PC-9 (cell line): ENCODE results near the gene KCNIP1. TPM values are rescaled to one million over a fixed set of nuclear protein-coding genes. Genes with fewer than 3 reads are reported as not detected.

ENCODE experiments used
- BruUV-seq: library from RNA; stranded (reverse); fragments of 400-500 nt; replicated peaks from 2 replicates; lab custom pipeline; 2021; lab: Mats Ljungman, UMichigan
- CTCF ChIA-PET: fragments of 300-600 bp; sonication (Branson Sonifier 250); formaldehyde crosslinking; loops from one replicate; lab custom pipeline; 2022; ENCODE audit warnings: antibody characterized with exemption; lab: Charles Lee
- POLR2A ChIA-PET: fragments of 300-600 bp; sonication (Branson Sonifier 250); formaldehyde crosslinking; loops from one replicate; lab custom pipeline; 2022; ENCODE audit warnings: antibody characterized with exemption; ENCODE audit not compliant: unreplicated experiment; lab: Charles Lee
- DNase-seq, 2 experiments: peaks; one replicate each; pipeline versions ENCODE4 v3.0.0 to v3.0.0-alpha.2; 2015 to 2022; ENCODE audit warnings: mixed read lengths in 1 of 2
- H2AFZ ChIP-seq: fragments of 200-600 bp; sonication (generic); 2 replicates; pipeline ENCODE4 v1.8.1; 2017; ENCODE audit warnings: antibody characterized with exemption
- H3F3A ChIP-seq: fragments of 200-600 bp; sonication (generic); 2 replicates; pipeline ENCODE4 v1.8.1; 2017; ENCODE audit warnings: antibody characterized with exemption, mild to moderate bottlenecking, low read depth; ENCODE audit not compliant: insufficient read depth
- H3K27ac ChIP-seq: fragments of 200-600 bp; sonication (generic); 2 replicates; pipeline ENCODE4 v1.6.1; 2016; ENCODE audit warnings: mixed run types
- H3K27me3 ChIP-seq: fragments of 200-600 bp; sonication (generic); 2 replicates; pipeline ENCODE4 v1.6.1; 2016; ENCODE audit warnings: low read depth, mixed run types; ENCODE audit not compliant: insufficient read depth
- H3K36me3 ChIP-seq: fragments of 200-600 bp; sonication (generic); 2 replicates; pipeline ENCODE4 v1.6.1; 2016; ENCODE audit warnings: low read depth, mixed run types
- H3K4me1 ChIP-seq: fragments of 200-600 bp; sonication (generic); replicated peaks from 2 replicates; pipeline ENCODE4 v1.6.1; 2016; ENCODE audit warnings: mixed run types; ENCODE audit not compliant: insufficient read depth
- H3K4me2 ChIP-seq: fragments of 200-600 bp; sonication (generic); 2 replicates; pipeline ENCODE4 v1.6.1; 2017; ENCODE audit warnings: mixed run types
- H3K4me3 ChIP-seq: fragments of 200-600 bp; sonication (generic); 2 replicates; pipeline ENCODE4 v1.6.1; 2016; ENCODE audit warnings: mixed run types
- H3K79me2 ChIP-seq: fragments of 200-600 bp; sonication (generic); 2 replicates; pipeline ENCODE4 v1.6.1; 2017; ENCODE audit warnings: low read depth, mixed run types
- H3K9me2 ChIP-seq: fragments of 200-600 bp; sonication (generic); 2 replicates; pipeline ENCODE4 v1.8.1; 2017; ENCODE audit warnings: mild to moderate bottlenecking; ENCODE audit not compliant: insufficient read depth
- H3K9me3 ChIP-seq: fragments of 200-600 bp; sonication (generic); 2 replicates; pipeline ENCODE4 v1.8.1; 2016; ENCODE audit warnings: low read depth; ENCODE audit not compliant: insufficient read depth
- H4K20me1 ChIP-seq: fragments of 200-600 bp; sonication (generic); 2 replicates; pipeline ENCODE4 v1.8.1; 2017; ENCODE audit not compliant: insufficient read depth
- CTCF ChIP-seq: fragments of 200-600 bp; sonication (generic); conservative IDR thresholded peaks from 2 replicates; pipeline ENCODE4 v1.6.1; 2017; ENCODE audit warnings: mixed run types, antibody characterized with exemption, mild to moderate bottlenecking, moderate library complexity
- EZH2 ChIP-seq: fragments of 200-600 bp; sonication (generic); IDR thresholded peaks from 2 replicates; pipeline ENCODE4 v1.8.0; 2017; ENCODE audit warnings: antibody characterized with exemption, low read depth
- intact Hi-C: fragments of 100-400 bp; cut with micrococcal nuclease; formaldehyde crosslinking; loops from one replicate; pipeline ENCODE4 v1.10.0; 2022; ENCODE audit not compliant: unreplicated experiment
- total RNA-seq: library from RNA; stranded (reverse); gene quantifications from 2 replicates; pipeline ENCODE4 v1.2.3, GENCODE V29; 2021

The KCNIP1 gene
- total RNA-seq, 1 experiment from 2014 or later: not detected

- CTCF ChIA-PET: no interaction called here
- BruUV-seq: no TSS peak
Observed at GRCh38 chr5:170599756-170600155, 95.9 kb downstream of the KCNIP1 start.

DNA sequence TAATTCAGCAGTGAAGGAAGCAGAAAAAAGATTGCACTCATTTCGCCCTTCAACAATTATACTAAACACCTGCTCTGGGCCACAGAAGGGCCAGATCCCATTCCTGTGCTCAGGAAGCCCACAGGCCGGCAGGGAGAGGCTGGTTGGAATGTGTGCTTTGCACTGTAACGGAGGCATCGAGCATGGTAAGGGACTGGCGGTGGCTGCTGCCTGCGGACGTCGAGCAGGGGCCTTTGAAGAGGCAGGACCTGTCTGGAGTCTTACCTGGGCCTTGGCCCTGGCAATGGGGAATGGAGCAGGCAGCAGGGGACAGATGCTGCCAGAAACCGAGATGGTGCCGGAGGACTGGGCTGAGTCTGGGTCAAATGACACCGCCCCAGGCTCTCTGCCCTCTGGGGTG lies 97.8 kb downstream of the KCNIP1 start:
- Histone ChIP-seq H3K27ac (no peak overlapping the region), H3F3A (0 out of 2 replicates have a peak, but pooled peaks cover 7% of the 10 kb centered on the region), H3K9me3 (no peaks in the 10 kb centered on the region), H3K4me3 (no peak overlapping the region), H3K79me2 (no peaks in the 10 kb centered on the region), H3K27me3 (peaks cover 10% of the 10 kb centered on the region; the same call in 1 of the 2 replicates), H3K9me2 (no peaks in the 10 kb centered on the region), H3K4me2 (no peak overlapping the region), H3K4me1 (no peaks in the 10 kb centered on the region), H4K20me1 (no peaks in the 10 kb centered on the region; the same call in 1 of the 2 replicates), H3K36me3 (no peaks in the 10 kb centered on the region), H2AFZ (no peak overlapping the region)
- DNase-seq: no peak
- no peak for TF ChIP-seq EZH2
- TF ChIP-seq CTCF: no peak
- CTCF ChIA-PET: no interaction called here
- POLR2A ChIA-PET: no interaction called here
- intact Hi-C loops: no loop called here
- no TSS peak for BruUV-seq

More at GRCh38 chr5:170599756-170600155, 95.9 kb downstream of the KCNIP1 start:
- no peak for DNase-seq
- TF ChIP-seq CTCF (no peak), EZH2 (no peak)
- Histone ChIP-seq H3K4me1 (no peaks in the 10 kb centered on the region), H3K27ac (no peak overlapping the region), H3K4me3 (no peak overlapping the region), H4K20me1 (no peaks in the 10 kb centered on the region; the same call in 1 of the 2 replicates), H3K27me3 (peaks cover 10% of the 10 kb centered on the region; the same call in 1 of the 2 replicates), H3F3A (0 out of 2 replicates have a peak, but pooled peaks cover 7% of the 10 kb centered on the region), H3K36me3 (no peaks in the 10 kb centered on the region), H3K9me2 (no peaks in the 10 kb centered on the region), H3K79me2 (no peaks in the 10 kb centered on the region), H3K9me3 (no peaks in the 10 kb centered on the region), H3K4me2 (no peak overlapping the region), H2AFZ (no peak overlapping the region)
- intact Hi-C loops: no loop called here
- POLR2A ChIA-PET: no interaction called here

GRCh38 chr5:170603109-170603508 lies 99.3 kb downstream of the KCNIP1 start:
- no peaks in the 10 kb centered on the region for H3K4me1 ChIP-seq
- intact Hi-C loops: no loop called here
- no peak overlapping the region for H3K4me2 ChIP-seq
- H3F3A ChIP-seq: no peaks in the 10 kb centered on the region
- no peaks in the 10 kb centered on the region for H3K9me3 ChIP-seq
- H3K4me3 ChIP-seq: no peak overlapping the region
- ChIA-PET POLR2A (no interaction called here), CTCF (no interaction called here)
- no peak overlapping the region for H2AFZ ChIP-seq
- no peak overlapping the region for H3K27ac ChIP-seq
- no peaks in the 10 kb centered on the region for H3K9me2 ChIP-seq
- H4K20me1 ChIP-seq: no peaks in the 10 kb centered on the region; the same call in 1 of the 2 replicates
- peaks cover 14% of the 10 kb centered on the region; the same call in 1 of the 2 replicates for H3K27me3 ChIP-seq
- DNase-seq: no peak
- no peaks in the 10 kb centered on the region for H3K79me2 ChIP-seq
- TF ChIP-seq CTCF (no peak), EZH2 (no peak)
- no peaks in the 10 kb centered on the region for H3K36me3 ChIP-seq
- no TSS peak for BruUV-seq
